Panc1 (cell line): ENCODE data around the gene PIGBOS1. TPM values are rescaled to one million over a fixed set of nuclear protein-coding genes. Genes with fewer than 3 reads are reported as not detected.

Experiments used
- ATAC-seq: fragments of 200-7000 bp; cut with Tn5 transposase; 2 replicates; pipeline ENCODE4 v1.9.1; 2020; ENCODE audit warnings: mild to moderate bottlenecking, moderate library complexity
- BruUV-seq: library from RNA; stranded (reverse); fragments of 400-500 nt; replicated peaks from 2 replicates; lab custom pipeline; 2021; lab: Mats Ljungman, UMichigan
- CTCF ChIA-PET: fragments of 300-600 bp; sonication (Branson Sonifier 250); formaldehyde crosslinking; loops from one replicate; lab custom pipeline; 2022; ENCODE audit warnings: antibody characterized with exemption; lab: Charles Lee
- POLR2A ChIA-PET: fragments of 300-600 bp; sonication (Branson Sonifier 250); formaldehyde crosslinking; loops from one replicate; lab custom pipeline; 2022; ENCODE audit warnings: antibody characterized with exemption; lab: Charles Lee
- DNase-seq: peaks from one replicate; pipeline ENCODE4 v3.0.0-alpha.2; 2010; ENCODE audit warnings: low read depth, low spot score
- H3K27ac ChIP-seq: 2 replicates; pipeline ENCODE4 v1.5.1; 2011; ENCODE audit warnings: mild to moderate bottlenecking, low read length, inconsistent platforms
- H3K27me3 ChIP-seq: fragments of 200-500 bp; sonication (Bioruptor generic); 2 replicates; pipeline ENCODE4 v1.6.0; 2014; ENCODE audit warnings: low read length, inconsistent platforms; ENCODE audit not compliant: control insufficient read depth, insufficient read depth
- H3K36me3 ChIP-seq: fragments of 200-500 bp; sonication (Bioruptor generic); 2 replicates; pipeline ENCODE4 v1.5.1; 2014; ENCODE audit warnings: inconsistent platforms, mild to moderate bottlenecking, low read length, moderate library complexity; ENCODE audit not compliant: control insufficient read depth, insufficient read depth
- H3K4me1 ChIP-seq: 2 replicates; pipeline ENCODE4 v1.5.1; 2011; ENCODE audit warnings: inconsistent platforms, mild to moderate bottlenecking, low read length, moderate library complexity; ENCODE audit not compliant: control insufficient read depth, insufficient read depth
- H3K4me3 ChIP-seq, 2 experiments: 2 replicates each; pipeline ENCODE4 v1.5.1; 2011 to 2012; ENCODE audit warnings: low read depth in 2 of 2, low read length in 2 of 2, mild to moderate bottlenecking in 2 of 2, inconsistent platforms in 1 of 2, moderate library complexity in 1 of 2
- H3K9me3 ChIP-seq: fragments of 200-500 bp; sonication (Bioruptor generic); 2 replicates; pipeline ENCODE4 v1.5.1; 2014; ENCODE audit warnings: low read depth, mild to moderate bottlenecking, inconsistent platforms, low read length, moderate library complexity; ENCODE audit not compliant: control insufficient read depth, insufficient read depth
- CTCF ChIP-seq: fragments of 450-650 bp; IDR thresholded peaks from 2 replicates; pipeline ENCODE4 v1.5.1; 2017; ENCODE audit warnings: mild to moderate bottlenecking
- POLR2AphosphoS5 ChIP-seq: IDR thresholded peaks from 2 replicates; pipeline ENCODE4 v1.6.1; 2012; ENCODE audit warnings: mild to moderate bottlenecking, low read depth, low read length, moderate library complexity
- REST ChIP-seq, 2 experiments: IDR thresholded peaks; 2 replicates each; pipeline ENCODE4 v1.6.1; 2011 to 2012; ENCODE audit warnings: low read depth in 2 of 2, control low read depth in 1 of 2, low read length in 1 of 2, mild to moderate bottlenecking in 1 of 2, moderate library complexity in 1 of 2; ENCODE audit not compliant: insufficient read depth in 1 of 2
- SIN3A ChIP-seq: IDR thresholded peaks from 2 replicates; pipeline ENCODE4 v1.6.1; 2012; ENCODE audit warnings: low read depth, mild to moderate bottlenecking, low read length, moderate library complexity, borderline replicate concordance; ENCODE audit not compliant: insufficient read depth
- TCF7L2 ChIP-seq: IDR thresholded peaks from 2 replicates; pipeline ENCODE4 v1.6.1; 2011; ENCODE audit warnings: mild to moderate bottlenecking, low read depth, low read length, inconsistent platforms
- in situ Hi-C: cut with HindIII; loops from 2 replicates; pipeline ENCODE4 v1.10.0; 2016; ENCODE audit warnings: low sequenced_read_pairs, low pct_unique_long_range_greater_than_20kb
- intact Hi-C: fragments of 100-400 bp; cut with micrococcal nuclease; formaldehyde crosslinking; loops from one replicate; pipeline ENCODE4 v1.10.0; 2022; ENCODE audit not compliant: unreplicated experiment
- total RNA-seq: library from RNA; stranded (reverse); gene quantifications from one replicate; pipeline ENCODE4 v1.2.1, GENCODE V29; 2021; ENCODE audit not compliant: unreplicated experiment

Gene PIGBOS1
- total RNA-seq, 1 experiment from 2014 or later = 13.4 TPM

- no peak overlapping the region for H3K27ac ChIP-seq
- intact Hi-C loops (no loop called here), in situ Hi-C loops (no loop called here)
- no peaks in the 10 kb centered on the region for H3K4me1 ChIP-seq
- no peak overlapping the region for H3K4me3 ChIP-seq
- DNase-seq (no peak), ATAC-seq (no peak)
- H3K9me3 ChIP-seq = no peaks in the 10 kb centered on the region
- no peaks in the 10 kb centered on the region for H3K36me3 ChIP-seq
- no peaks in the 10 kb centered on the region for H3K27me3 ChIP-seq
- no TSS peak for BruUV-seq
- ChIA-PET POLR2A (no interaction called here), CTCF (interaction anchor here (0.9 kb wide), 1 partner anchor 36 kb away, joined by 5 read pairs; no protein-coding TSS in a partner anchor)
- TF ChIP-seq REST (IDR thresholded peaks at IDR 0.05; ENCODE audit: insufficient read depth in 1 of 2, low read depth in 2 of 2, low read length in 1 of 2) (no peak), SIN3A (no peak), TCF7L2 (no peak), POLR2AphosphoS5 (no peak), CTCF (no peak)
Observed at GRCh38 chr15:55360256-55360655, 41.3 kb upstream of the PIGBOS1 start.

- TF ChIP-seq SIN3A = no peak
- TF ChIP-seq REST (IDR thresholded peaks at IDR 0.05; ENCODE audit: insufficient read depth in 1 of 2, low read depth in 2 of 2, low read length in 1 of 2) = no peak
- no peak for TF ChIP-seq CTCF
- TF ChIP-seq POLR2AphosphoS5 = no peak
- no peak for TF ChIP-seq TCF7L2
- BruUV-seq = no TSS peak
- Histone ChIP-seq H3K27ac (no peak overlapping the region), H3K4me3 (no peak overlapping the region), H3K4me1 (no peaks in the 10 kb centered on the region), H3K9me3 (no peaks in the 10 kb centered on the region), H3K36me3 (no peaks in the 10 kb centered on the region), H3K27me3 (no peaks in the 10 kb centered on the region)
- intact Hi-C loops (no loop called here), in situ Hi-C loops (no loop called here)
- DNase-seq (no peak), ATAC-seq (no peak)
- ChIA-PET POLR2A (interaction anchor here (0.9 kb wide), 1 partner anchor 50 kb away, joined by 3 read pairs; the partner anchor contains the start of genes CCPG1 and PIERCE2), CTCF (interaction anchor here (0.6 to 1.2 kb wide), 2 partner anchors 65 to 77 kb away, joined by 3 to 8 read pairs; no protein-coding TSS in a partner anchor)
Observed at GRCh38 chr15:55358471-55358870, 39.5 kb upstream of the PIGBOS1 start.
